Measurements from ENCODE around the gene DNAAF1.

- TF ChIP-seq JUN (IDR thresholded peaks at IDR 0.05; ENCODE audit: borderline replicate concordance, insufficient read depth, insufficient read length, low read depth) (no peak), POLR2AphosphoS5 (IDR thresholded peaks at IDR 0.05; ENCODE audit: insufficient read depth, low read depth, low read length) (no peak), POLR2A (IDR thresholded peaks at IDR 0.05; ENCODE audit: low read depth, low read length) (no peak), EZH2 (IDR thresholded peaks at IDR 0.05; ENCODE audit: borderline replicate concordance, low read depth, low read length, severe bottlenecking) (no peak), FOS (IDR thresholded peaks at IDR 0.05; ENCODE audit: borderline replicate concordance, insufficient read depth, low read length) (no peak), MYC (IDR thresholded peaks at IDR 0.05; ENCODE audit: low read depth, low read length) (no peak)
- TF ChIP-seq, protein P1, sequence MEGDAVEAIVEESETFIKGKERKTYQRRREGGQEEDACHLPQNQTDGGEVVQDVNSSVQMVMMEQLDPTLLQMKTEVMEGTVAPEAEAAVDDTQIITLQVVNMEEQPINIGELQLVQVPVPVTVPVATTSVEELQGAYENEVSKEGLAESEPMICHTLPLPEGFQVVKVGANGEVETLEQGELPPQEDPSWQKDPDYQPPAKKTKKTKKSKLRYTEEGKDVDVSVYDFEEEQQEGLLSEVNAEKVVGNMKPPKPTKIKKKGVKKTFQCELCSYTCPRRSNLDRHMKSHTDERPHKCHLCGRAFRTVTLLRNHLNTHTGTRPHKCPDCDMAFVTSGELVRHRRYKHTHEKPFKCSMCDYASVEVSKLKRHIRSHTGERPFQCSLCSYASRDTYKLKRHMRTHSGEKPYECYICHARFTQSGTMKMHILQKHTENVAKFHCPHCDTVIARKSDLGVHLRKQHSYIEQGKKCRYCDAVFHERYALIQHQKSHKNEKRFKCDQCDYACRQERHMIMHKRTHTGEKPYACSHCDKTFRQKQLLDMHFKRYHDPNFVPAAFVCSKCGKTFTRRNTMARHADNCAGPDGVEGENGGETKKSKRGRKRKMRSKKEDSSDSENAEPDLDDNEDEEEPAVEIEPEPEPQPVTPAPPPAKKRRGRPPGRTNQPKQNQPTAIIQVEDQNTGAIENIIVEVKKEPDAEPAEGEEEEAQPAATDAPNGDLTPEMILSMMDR (IDR thresholded peaks at IDR 0.05; ENCODE audit: extremely low read depth in 1 of 2, insufficient read depth in 1 of 2, low read depth in 1 of 2, low read length in 2 of 2): no peak
- TF ChIP-seq, protein P2, sequence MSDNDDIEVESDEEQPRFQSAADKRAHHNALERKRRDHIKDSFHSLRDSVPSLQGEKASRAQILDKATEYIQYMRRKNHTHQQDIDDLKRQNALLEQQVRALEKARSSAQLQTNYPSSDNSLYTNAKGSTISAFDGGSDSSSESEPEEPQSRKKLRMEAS (IDR thresholded peaks at IDR 0.05; ENCODE audit: insufficient read depth, insufficient read length): no peak
Measured at GRCh38 chr16:84212631-84213030, 67.5 kb downstream of the DNAAF1 start.
